ENCODE results near the gene NINJ2. TPM values are rescaled to one million over a fixed set of nuclear protein-coding genes. Genes with fewer than 3 reads are reported as not detected.

NINJ2 gene
- total RNA-seq, 1 experiment from 2014 or later: 0.24 TPM

DNA sequence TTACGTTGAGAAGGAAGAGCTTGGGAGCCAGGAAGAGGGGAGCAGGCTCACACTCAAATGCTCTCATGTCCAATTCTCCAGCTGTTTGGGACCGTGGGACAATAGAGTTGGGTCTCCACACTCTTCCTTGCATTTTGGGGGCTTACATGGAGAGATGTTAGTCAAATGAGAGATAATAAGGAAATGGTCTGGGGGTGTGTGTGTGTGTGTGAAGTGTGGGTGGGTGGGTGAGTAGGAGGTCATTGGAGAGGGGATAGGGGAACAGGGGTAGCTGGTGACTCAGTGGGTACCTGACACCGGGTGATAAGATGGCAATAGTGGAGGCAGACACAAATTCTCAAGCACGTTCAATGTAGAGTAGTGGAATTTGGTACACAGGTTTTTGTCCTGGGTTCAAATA lies 135.5 kb downstream of the NINJ2 start:
- peaks cover 3 to 15% of the 10 kb centered on the region in 2 experiments; a peak in 3 of 4 replicates for H3K4me1 Mint-ChIP-seq
- Histone ChIP-seq H4K5ac (ENCODE audit: insufficient read length, low read depth, low read length) (no peak overlapping the region), H4K20me1 (ENCODE audit: control insufficient read depth, insufficient read depth, insufficient read length) (no peaks in the 10 kb centered on the region), H3K4me2 (ENCODE audit: insufficient read depth, insufficient read length, low read length) (no peak overlapping the region), H2BK5ac (ENCODE audit: insufficient read length, low read length) (no peak overlapping the region), H3K23ac (ENCODE audit: insufficient read length, low read depth, low read length) (no peak overlapping the region), H4K8ac (replicated peaks; ENCODE audit: insufficient read length, low read depth, low read length) (no peak overlapping the region), H3K9ac (ENCODE audit: extremely low read depth, insufficient read length, low read length) (no peak overlapping the region), H3K18ac (ENCODE audit: insufficient read length, low read depth, low read length) (no peak overlapping the region), H3K56ac (ENCODE audit: insufficient read length, low read depth, low read length) (no peak overlapping the region), H4K91ac (ENCODE audit: insufficient read length, low read depth, low read length) (no peak overlapping the region), H3K14ac (ENCODE audit: insufficient read depth, low read length) (no peak overlapping the region; the same call in 1 of the 2 replicates), H3K27ac (ENCODE audit: insufficient read length, low read depth, low read length) (no peak overlapping the region), H3K9me3 (ENCODE audit: control insufficient read depth, low read depth, low read length) (no peaks in the 10 kb centered on the region), H2AK5ac (ENCODE audit: insufficient read length, low read length) (no peak overlapping the region), H3T11ph (ENCODE audit: low read length) (no peak overlapping the region), H2BK20ac (ENCODE audit: low read depth, low read length, poor library complexity, severe bottlenecking) (no peak overlapping the region), H3K79me2 (ENCODE audit: insufficient read depth, low read length) (no peaks in the 10 kb centered on the region), H3K27me3 (ENCODE audit: insufficient read depth, low read length) (no peaks in the 10 kb centered on the region), H3K4ac (ENCODE audit: low read depth, low read length) (no peak overlapping the region), H2BK120ac (ENCODE audit: low read depth, low read length, poor library complexity, severe bottlenecking) (no peak overlapping the region), H2BK12ac (ENCODE audit: insufficient read length, low read depth, low read length) (no peak overlapping the region), H3K23me2 (ENCODE audit: insufficient read length, low read depth, low read length, poor library complexity, severe bottlenecking) (no peaks in the 10 kb centered on the region), H2AFZ (ENCODE audit: low read length) (no peak overlapping the region), H2BK15ac (ENCODE audit: low read depth, low read length) (no peak overlapping the region), H3K4me1 (ENCODE audit: insufficient read depth, low read length) (no peaks in the 10 kb centered on the region), H3K79me1 (ENCODE audit: insufficient read depth, low read depth, low read length, poor library complexity, severe bottlenecking) (no peaks in the 10 kb centered on the region)
- H3K27me3 Mint-ChIP-seq (ENCODE audit: low read depth): no peaks in the 10 kb centered on the region
- peak overlapping the region in 1 of 3 experiments; percentile 82; a peak in 2 of 7 replicates for H3K27ac Mint-ChIP-seq
- WGBS (ENCODE audit: extremely low coverage, insufficient read length, low lambda C conversion rate): no CpG with 5 or more reads among the region's 4 CpGs
- H3K4me3 Mint-ChIP-seq: no peak overlapping the region
- DNase-seq: no peak
- H3K9me3 Mint-ChIP-seq: peaks cover 21 to 25% of the 10 kb centered on the region in 2 experiments
- TF ChIP-seq, protein P1, sequence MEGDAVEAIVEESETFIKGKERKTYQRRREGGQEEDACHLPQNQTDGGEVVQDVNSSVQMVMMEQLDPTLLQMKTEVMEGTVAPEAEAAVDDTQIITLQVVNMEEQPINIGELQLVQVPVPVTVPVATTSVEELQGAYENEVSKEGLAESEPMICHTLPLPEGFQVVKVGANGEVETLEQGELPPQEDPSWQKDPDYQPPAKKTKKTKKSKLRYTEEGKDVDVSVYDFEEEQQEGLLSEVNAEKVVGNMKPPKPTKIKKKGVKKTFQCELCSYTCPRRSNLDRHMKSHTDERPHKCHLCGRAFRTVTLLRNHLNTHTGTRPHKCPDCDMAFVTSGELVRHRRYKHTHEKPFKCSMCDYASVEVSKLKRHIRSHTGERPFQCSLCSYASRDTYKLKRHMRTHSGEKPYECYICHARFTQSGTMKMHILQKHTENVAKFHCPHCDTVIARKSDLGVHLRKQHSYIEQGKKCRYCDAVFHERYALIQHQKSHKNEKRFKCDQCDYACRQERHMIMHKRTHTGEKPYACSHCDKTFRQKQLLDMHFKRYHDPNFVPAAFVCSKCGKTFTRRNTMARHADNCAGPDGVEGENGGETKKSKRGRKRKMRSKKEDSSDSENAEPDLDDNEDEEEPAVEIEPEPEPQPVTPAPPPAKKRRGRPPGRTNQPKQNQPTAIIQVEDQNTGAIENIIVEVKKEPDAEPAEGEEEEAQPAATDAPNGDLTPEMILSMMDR (conservative IDR thresholded peaks at IDR 0.05): no peak
- H3K36me3 Mint-ChIP-seq (ENCODE audit: insufficient read depth in 1 of 3, low read depth in 3 of 3): peaks cover 18 to 35% (median 21%) of the 10 kb centered on the region in 3 experiments

Data from H9 (cell line).